Ascending aorta (tissue), 2 donors: Measurements from ENCODE around the gene RAP1B. TPM values are rescaled to one million over a fixed set of nuclear protein-coding genes. Genes with fewer than 3 reads are reported as not detected.
"Not testable (repeated sequence)": the region's sequence is repeated elsewhere in the genome, so short reads cannot be mapped to it uniquely, and the experiment has no call there.

Source experiments
- DNase-seq, 2 donors: peaks; one replicate each; pipeline ENCODE4 v3.0.0-alpha.2; 2019; ENCODE audit warnings: low spot score in 2 of 2
- H3K27ac ChIP-seq, 2 donors: fragments of 200-600 bp; sonication (generic); one replicate each; pipeline ENCODE4 v1.5.1; 2016 to 2017; ENCODE audit warnings: mild to moderate bottlenecking in 1 of 2
- H3K27me3 ChIP-seq: fragments of 200-600 bp; sonication (generic); one replicate; pipeline ENCODE4 v1.5.1; 2017
- H3K36me3 ChIP-seq, 2 donors: fragments of 200-600 bp; sonication (generic); one replicate each; pipeline ENCODE4 v1.5.1; 2016
- H3K4me1 ChIP-seq, 2 donors: fragments of 200-600 bp; sonication (generic); one replicate each; pipeline ENCODE4 v1.5.1; 2016 to 2017; ENCODE audit warnings: mild to moderate bottlenecking in 1 of 2
- H3K4me3 ChIP-seq, 2 donors: fragments of 200-600 bp; sonication (generic); one replicate each; pipeline ENCODE4 v1.5.1; 2016 to 2017; ENCODE audit warnings: mild to moderate bottlenecking in 1 of 2
- H3K9me3 ChIP-seq, 2 donors: fragments of 200-600 bp; sonication (generic); one replicate each; pipeline ENCODE4 v1.5.1; 2016
- CTCF ChIP-seq, 3 experiments: fragments of 200-600 bp in 2 of 3; fragments of 450-650 bp in 1 of 3; sonication (generic) in 2 of 3; IDR thresholded peaks; one replicate each; pipeline ENCODE4 v1.5.1; 2016 to 2019; ENCODE audit warnings: antibody characterized with exemption in 3 of 3, mild to moderate bottlenecking in 1 of 3, moderate library complexity in 1 of 3
- intact Hi-C: fragments of 100-400 bp; cut with DNase I; formaldehyde crosslinking; loops from one replicate; pipeline ENCODE4 v1.15.1; 2023
- total RNA-seq: library from RNA; depleted of rRNA; stranded (reverse); fragments of >200 nt; gene quantifications from one replicate; pipeline ENCODE4 v1.1.0, GENCODE V29; 2016

The RAP1B gene
- total RNA-seq, 1 donor from 2014 or later: 140 TPM

- Histone ChIP-seq H3K27me3 (no peaks in the 10 kb centered on the region), H3K4me3 (no peak overlapping the region), H3K4me1 (peaks cover 0 to 9% of the 10 kb centered on the region in 2 donors), H3K9me3 (peaks cover 4 to 10% of the 10 kb centered on the region in 2 donors), H3K36me3 (peaks cover 0 to 13% of the 10 kb centered on the region in 2 donors), H3K27ac (peak overlapping the region in 1 of 2 donors; percentile 13)
- intact Hi-C loops: no loop called here
- no peak for TF ChIP-seq CTCF (IDR thresholded peaks at IDR 0.05)
- no peak for DNase-seq
These were observed 20.5 kb downstream of the RAP1B start for GRCh38 chr12:68631227-68631626.

- H3K27me3 ChIP-seq: no peaks in the 10 kb centered on the region
- no peak overlapping the region for H3K27ac ChIP-seq
- intact Hi-C loops: no loop called here
- no peak for TF ChIP-seq CTCF (IDR thresholded peaks at IDR 0.05)
- no peak for DNase-seq
- H3K9me3 ChIP-seq: peaks cover 4 to 10% of the 10 kb centered on the region in 2 donors
- H3K36me3 ChIP-seq: peaks cover 0 to 6% of the 10 kb centered on the region in 2 donors
- H3K4me1 ChIP-seq: peaks cover 0 to 13% of the 10 kb centered on the region in 2 donors
- no peak overlapping the region for H3K4me3 ChIP-seq
These were observed 21.8 kb downstream of the RAP1B start for GRCh38 chr12:68632486-68632885.

GRCh38 chr12:68633614-68634558 lies 23.2 kb downstream of the RAP1B start:
- no peak for DNase-seq
- intact Hi-C loops: no loop called here
- peaks cover 0 to 18% of the 10 kb centered on the region in 2 donors for H3K4me1 ChIP-seq
- H3K36me3 ChIP-seq: no peaks in the 10 kb centered on the region
- H3K4me3 ChIP-seq: no peak overlapping the region
- H3K9me3 ChIP-seq: no peaks in the 10 kb centered on the region
- no peaks in the 10 kb centered on the region for H3K27me3 ChIP-seq
- no peak overlapping the region for H3K27ac ChIP-seq
- no peak for TF ChIP-seq CTCF (IDR thresholded peaks at IDR 0.05)

GRCh38 chr12:68636268-68636667 lies 25.6 kb downstream of the RAP1B start:
- no peaks in the 10 kb centered on the region for H3K27me3 ChIP-seq
- no peaks in the 10 kb centered on the region for H3K36me3 ChIP-seq
- H3K27ac ChIP-seq: no peak overlapping the region
- peaks cover 0 to 25% of the 10 kb centered on the region in 2 donors for H3K4me1 ChIP-seq
- no peaks in the 10 kb centered on the region for H3K9me3 ChIP-seq
- no peak overlapping the region for H3K4me3 ChIP-seq
- no peak for TF ChIP-seq CTCF (IDR thresholded peaks at IDR 0.05)
- DNase-seq: no peak
- intact Hi-C loops: no loop called here

GRCh38 chr12:68637439-68637838 lies 26.7 kb downstream of the RAP1B start:
- DNase-seq, H3K36me3 ChIP-seq, H3K9me3 ChIP-seq, H3K27me3 ChIP-seq, H3K4me3 ChIP-seq, H3K27ac ChIP-seq, intact Hi-C loops: not testable (repeated sequence)
- H3K4me1 ChIP-seq: peaks cover 0 to 26% of the 10 kb centered on the region in 2 donors

GRCh38 chr12:68638171-68638570 lies 27.5 kb downstream of the RAP1B start:
- H3K4me1 ChIP-seq: peaks cover 0 to 25% of the 10 kb centered on the region in 2 donors

More at GRCh38 chr12:68638171-68638570, 27.5 kb downstream of the RAP1B start:
- Histone ChIP-seq H3K4me3 (no peak overlapping the region), H3K36me3 (no peaks in the 10 kb centered on the region), H3K27me3 (no peaks in the 10 kb centered on the region), H3K27ac (no peak overlapping the region), H3K9me3 (no peaks in the 10 kb centered on the region)
- DNase-seq: no peak
- intact Hi-C loops: no loop called here
- TF ChIP-seq CTCF (IDR thresholded peaks at IDR 0.05): no peak
